GM12891 (cell line): ENCODE data around the gene MECR.

ENCODE experiments used
- DNase-seq: peaks from one replicate; pipeline ENCODE4 v3.0.0; 2011; ENCODE audit warnings: low spot score; ENCODE audit not compliant: insufficient read length
- FAIRE-seq: peaks from 2 replicates; lab custom pipeline; 2011; peaks lifted over from hg19 to GRCh38; lab: Jason Lieb, UNC
- PAX5 ChIP-seq: IDR thresholded peaks from 2 replicates; pipeline ENCODE4 v1.6.1; 2011; ENCODE audit warnings: low read length, moderate library complexity, mild to moderate bottlenecking; ENCODE audit not compliant: insufficient read depth, severe bottlenecking
- POLR2A ChIP-seq: IDR thresholded peaks from 2 replicates; pipeline ENCODE4 v1.6.1; 2011; ENCODE audit warnings: low read depth, low read length, control low read depth
- POLR2AphosphoS5 ChIP-seq: IDR thresholded peaks from 2 replicates; pipeline ENCODE4 v1.6.1; 2011; ENCODE audit warnings: low read depth, low read length, control low read depth
- POU2F2 ChIP-seq: IDR thresholded peaks from 2 replicates; pipeline ENCODE4 v1.6.1; 2011; ENCODE audit warnings: low read depth, mild to moderate bottlenecking, control low read depth, low read length, moderate library complexity
- SPI1 ChIP-seq: IDR thresholded peaks from 2 replicates; pipeline ENCODE4 v1.6.1; 2011; ENCODE audit warnings: low read depth, low read length, control low read depth
- TAF1 ChIP-seq: IDR thresholded peaks from 2 replicates; pipeline ENCODE4 v1.6.1; 2011; ENCODE audit warnings: low read depth, low read length, control low read depth

The MECR gene

GRCh38 chr1:29267321-29268070 lies 36.8 kb upstream of the MECR start:
- FAIRE-seq (no peak), DNase-seq (no peak)

GRCh38 chr1:29266912-29267311 lies 36.2 kb upstream of the MECR start:
- FAIRE-seq, result no peak

More at GRCh38 chr1:29267321-29268070, 36.8 kb upstream of the MECR start:
- no peak for TF ChIP-seq TAF1
- TF ChIP-seq POLR2AphosphoS5, result no peak
- TF ChIP-seq PAX5, result no peak
- TF ChIP-seq POLR2A, result no peak
- no peak for TF ChIP-seq POU2F2
- TF ChIP-seq SPI1, result no peak

GRCh38 chr1:29264773-29265389 lies 34.1 kb upstream of the MECR start:
- DNase-seq (no peak), FAIRE-seq (no peak)
- TF ChIP-seq POLR2AphosphoS5, result no peak
- TF ChIP-seq TAF1, result no peak
- no peak for TF ChIP-seq POLR2A
- TF ChIP-seq PAX5, result no peak
- no peak for TF ChIP-seq POU2F2
- no peak for TF ChIP-seq SPI1

More at GRCh38 chr1:29266912-29267311, 36.2 kb upstream of the MECR start:
- TF ChIP-seq POLR2AphosphoS5 (no peak), PAX5 (no peak), POLR2A (no peak), SPI1 (no peak), POU2F2 (no peak)
- no peak for DNase-seq

- TF ChIP-seq POU2F2 (no peak), TAF1 (no peak), POLR2AphosphoS5 (no peak), SPI1 (no peak), PAX5 (no peak), POLR2A (no peak)
- no peak for DNase-seq
- no peak for FAIRE-seq
Observed at GRCh38 chr1:29260531-29260930, 29.8 kb upstream of the MECR start.

GRCh38 chr1:29259802-29260441 lies 29.2 kb upstream of the MECR start:
- DNase-seq, result no peak
- FAIRE-seq, result no peak
- TF ChIP-seq TAF1 (no peak), POU2F2 (no peak), POLR2AphosphoS5 (no peak), SPI1 (no peak), PAX5 (no peak), POLR2A (no peak)

GRCh38 chr1:29258976-29259801 lies 28.5 kb upstream of the MECR start:
- TF ChIP-seq PAX5, result no peak
- TF ChIP-seq POLR2A, result no peak
- TF ChIP-seq SPI1, result no peak
- TF ChIP-seq POU2F2, result no peak
- TF ChIP-seq TAF1, result no peak
- TF ChIP-seq POLR2AphosphoS5, result no peak
- no peak for FAIRE-seq
- DNase-seq, result no peak

GRCh38 chr1:29258189-29258975 lies 27.6 kb upstream of the MECR start:
- TF ChIP-seq POLR2AphosphoS5, result no peak
- TF ChIP-seq TAF1, result no peak
- TF ChIP-seq PAX5, result no peak
- TF ChIP-seq POLR2A, result no peak
- no peak for TF ChIP-seq SPI1
- TF ChIP-seq POU2F2, result no peak
- DNase-seq (no peak), FAIRE-seq (no peak)

- DNase-seq (no peak), FAIRE-seq (no peak)
- TF ChIP-seq TAF1 (no peak), POLR2AphosphoS5 (no peak), PAX5 (no peak), POU2F2 (no peak), SPI1 (no peak), POLR2A (no peak)
Observed at GRCh38 chr1:29256979-29257804, 26.5 kb upstream of the MECR start.
